T47D (cell line): ENCODE data around the gene YOD1.
A peak's percentile ranks its signal among the peaks of the same experiment; 100 is the strongest.

ENCODE experiments used
- DNase-seq, 2 experiments: peaks; one replicate each; pipeline versions ENCODE4 v3.0.0 to v3.0.0-alpha.2; 2011 to 2012; ENCODE audit warnings: low read depth in 1 of 2, low spot score in 1 of 2
- JUND ChIP-seq: IDR thresholded peaks from 2 replicates; pipeline ENCODE4 v1.6.1; 2012; ENCODE audit warnings: low read depth
- in situ Hi-C: cut with HindIII; loops from 2 replicates; pipeline ENCODE4 v1.10.0; 2016; ENCODE audit warnings: low sequenced_read_pairs, low pct_unique_long_range_greater_than_20kb

The YOD1 gene

DNA sequence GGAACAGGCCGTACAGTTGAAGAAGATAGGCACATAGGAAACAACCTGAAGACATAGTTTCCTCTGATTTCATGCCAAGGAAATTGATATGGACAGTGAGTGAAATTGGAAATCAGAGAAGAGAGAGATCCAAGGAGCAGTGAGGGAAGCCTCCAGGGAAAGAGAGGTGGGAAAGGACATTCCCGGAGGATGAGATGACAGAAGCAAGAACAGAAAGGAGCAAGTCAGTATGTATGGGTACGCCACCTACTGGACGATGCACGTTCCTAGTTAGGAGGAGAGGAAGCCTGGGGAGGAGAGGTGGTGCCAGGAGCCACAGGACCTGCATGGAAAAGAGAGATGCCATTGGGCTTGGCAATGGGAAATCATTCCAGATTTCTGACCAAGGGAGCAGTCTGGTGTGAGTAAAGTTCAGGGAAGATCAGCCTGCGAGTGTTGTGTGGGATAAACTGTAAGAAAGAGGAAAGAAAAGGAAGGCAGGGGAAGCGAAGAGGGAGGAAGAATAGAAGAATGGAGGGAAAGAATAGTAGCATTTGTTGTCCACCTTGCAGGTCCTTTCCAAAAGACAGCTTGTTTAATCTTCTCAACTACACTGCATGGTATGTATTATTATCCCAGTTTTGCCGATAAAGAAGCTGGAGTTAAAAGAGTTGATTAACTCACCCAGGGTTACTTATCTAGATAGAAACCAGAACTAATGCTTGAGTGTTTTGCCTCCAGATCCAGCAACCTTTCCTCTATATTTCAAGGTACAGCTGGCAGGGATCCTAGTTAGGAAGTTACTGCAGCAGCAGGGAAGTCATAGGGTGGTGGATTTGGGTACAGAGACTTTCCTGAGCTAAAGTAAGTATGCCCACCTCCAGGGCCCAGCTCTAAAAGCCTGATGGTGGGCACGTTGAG lies 45.8 kb downstream of the YOD1 start:
- peak; percentile 45 to 89 for DNase-seq
- in situ Hi-C loops: no loop called here
- no peak for TF ChIP-seq JUND

- no peak for DNase-seq
- in situ Hi-C loops: no loop called here
- TF ChIP-seq JUND: no peak
Measured at GRCh38 chr1:207003210-207003609, 47.8 kb downstream of the YOD1 start.

DNA sequence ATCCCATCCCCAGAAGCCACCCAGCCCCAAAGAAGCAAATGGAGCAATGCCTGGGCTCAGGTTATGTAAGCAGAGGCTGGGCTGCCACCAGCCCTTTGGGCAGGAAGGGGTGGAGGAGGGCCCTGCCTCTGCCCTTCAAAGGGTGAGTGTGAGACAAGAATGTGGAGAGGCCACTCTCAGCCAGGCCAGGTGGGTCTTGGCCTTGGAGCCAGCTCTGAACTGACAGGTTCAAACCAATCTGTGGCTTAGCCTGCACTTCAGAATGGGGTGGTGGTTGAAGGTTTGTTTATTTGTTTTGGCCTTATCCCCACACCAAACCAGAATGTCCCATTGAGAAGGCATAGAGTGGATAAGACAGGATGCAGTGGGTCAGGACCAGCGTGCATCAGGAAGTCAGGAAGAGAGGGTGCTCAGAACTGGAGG lies 48.3 kb downstream of the YOD1 start:
- peak in 1 of 2 experiments; percentile 94 for DNase-seq
- in situ Hi-C loops: no loop called here
- TF ChIP-seq JUND: no peak

GRCh38 chr1:207001492-207002245 lies 49.3 kb downstream of the YOD1 start:
- no peak for TF ChIP-seq JUND
- DNase-seq: peak in 1 of 2 experiments; percentile 79
- in situ Hi-C loops: no loop called here

DNA sequence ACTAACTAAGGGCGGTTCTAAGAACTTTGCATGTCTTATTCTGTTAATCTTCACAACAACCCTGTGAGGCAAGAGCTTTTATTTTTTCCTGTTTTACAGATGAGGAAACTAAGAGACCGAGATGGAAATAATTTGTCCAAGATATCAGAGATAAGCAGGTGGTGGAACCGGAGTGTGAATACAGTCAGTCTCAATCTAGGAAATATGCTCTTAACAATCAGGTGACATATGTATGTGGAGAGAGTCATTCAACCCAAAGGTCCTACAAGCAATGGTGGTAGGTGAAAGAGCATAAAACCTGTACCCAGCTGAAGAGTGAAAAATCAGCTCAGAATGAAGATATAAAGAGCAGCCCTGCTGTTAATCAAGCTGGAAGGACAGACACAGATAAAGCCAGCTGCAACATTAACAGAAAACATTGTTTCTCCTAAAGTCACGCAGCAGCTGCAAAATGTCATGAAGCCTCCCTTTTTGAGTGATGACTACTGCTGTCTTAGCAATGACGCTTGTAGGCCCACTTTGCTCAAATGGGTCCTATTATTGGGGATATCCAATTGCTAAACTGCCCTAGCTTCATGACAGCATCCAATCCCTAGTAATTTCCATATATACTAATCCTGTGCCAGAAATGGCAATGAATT lies 50.2 kb downstream of the YOD1 start:
- in situ Hi-C loops: no loop called here
- no peak for TF ChIP-seq JUND
- no peak for DNase-seq

GRCh38 chr1:206998816-206999215 lies 52.2 kb downstream of the YOD1 start:
- in situ Hi-C loops: no loop called here
- no peak for TF ChIP-seq JUND
- DNase-seq: no peak
